Mesenchymal stem cell (in vitro differentiated cells and primary cell): ENCODE data around the gene ZNF30.

ENCODE experiments used
- DNase-seq: peaks from one replicate; pipeline ENCODE4 v3.0.0-alpha.2; 2013
- H2AFZ ChIP-seq: one replicate; pipeline ENCODE4 v1.6.1; 2013; ENCODE audit warnings: low read depth, mild to moderate bottlenecking, control low read depth, inconsistent platforms, low read length, moderate library complexity
- H2AK5ac ChIP-seq: 2 replicates; pipeline ENCODE4 v1.6.1; 2013; ENCODE audit warnings: low read length, moderate library complexity, mild to moderate bottlenecking, inconsistent platforms; ENCODE audit not compliant: severe bottlenecking
- H2BK120ac ChIP-seq: one replicate; pipeline ENCODE4 v1.6.1; 2013; ENCODE audit warnings: low read depth, mild to moderate bottlenecking, inconsistent platforms, low read length, moderate library complexity
- H2BK12ac ChIP-seq, 2 experiments: one replicate each; pipeline ENCODE4 v1.6.1; 2013; ENCODE audit warnings: inconsistent platforms in 2 of 2, low read length in 2 of 2, mild to moderate bottlenecking in 2 of 2, moderate library complexity in 2 of 2, control low read depth in 1 of 2
- H2BK15ac ChIP-seq: one replicate; pipeline ENCODE4 v1.6.1; 2013; ENCODE audit warnings: mild to moderate bottlenecking, low read depth, inconsistent platforms; ENCODE audit not compliant: poor library complexity, severe bottlenecking
- H2BK5ac ChIP-seq: 2 replicates; pipeline ENCODE4 v1.6.1; 2013; ENCODE audit warnings: low read depth, mild to moderate bottlenecking, low read length, control low read depth, inconsistent platforms; ENCODE audit not compliant: poor library complexity, severe bottlenecking
- H3K14ac ChIP-seq, 2 experiments: one replicate each; pipeline ENCODE4 v1.6.1; 2013; ENCODE audit warnings: inconsistent platforms in 2 of 2, low read length in 2 of 2, control low read depth in 1 of 2, mild to moderate bottlenecking in 1 of 2, moderate library complexity in 1 of 2
- H3K18ac ChIP-seq, 2 experiments: one replicate each; pipeline ENCODE4 v1.6.1; 2013; ENCODE audit warnings: inconsistent platforms in 2 of 2, low read length in 2 of 2, control low read depth in 1 of 2, low read depth in 1 of 2, mild to moderate bottlenecking in 1 of 2
- H3K23ac ChIP-seq, 2 experiments: one replicate each; pipeline ENCODE4 v1.6.1; 2013; ENCODE audit warnings: inconsistent platforms in 2 of 2, low read length in 2 of 2, mild to moderate bottlenecking in 2 of 2, moderate library complexity in 2 of 2, control low read depth in 1 of 2
- H3K27ac ChIP-seq: 2 replicates; pipeline ENCODE4 v1.5.1; 2013; ENCODE audit warnings: mild to moderate bottlenecking, moderate library complexity, low read length, control low read depth, inconsistent platforms; ENCODE audit not compliant: poor library complexity, severe bottlenecking
- H3K27me3 ChIP-seq, 2 experiments: 2 replicates each; pipeline versions ENCODE4 v1.6.1 to v1.7.0; 2013; ENCODE audit warnings: low read length in 2 of 2, mild to moderate bottlenecking in 2 of 2, moderate library complexity in 2 of 2, control low read depth in 1 of 2, inconsistent platforms in 1 of 2; ENCODE audit not compliant: control insufficient read depth in 1 of 2, insufficient read depth in 1 of 2
- H3K36me3 ChIP-seq, 2 experiments: 2 replicates each; pipeline versions ENCODE4 v1.6.1 to v1.7.0; 2013; ENCODE audit warnings: low read length in 2 of 2, control low read depth in 1 of 2, inconsistent platforms in 1 of 2, low read depth in 1 of 2, mild to moderate bottlenecking in 1 of 2; ENCODE audit not compliant: insufficient read depth in 2 of 2, control insufficient read depth in 1 of 2
- H3K4ac ChIP-seq, 2 experiments: one replicate each; pipeline ENCODE4 v1.6.1; 2013; ENCODE audit warnings: inconsistent platforms in 2 of 2, low read length in 2 of 2, mild to moderate bottlenecking in 2 of 2, moderate library complexity in 2 of 2, control low read depth in 1 of 2, low read depth in 1 of 2
- H3K4me1 ChIP-seq: 2 replicates; pipeline ENCODE4 v1.6.1; 2013; ENCODE audit warnings: low read depth, low read length, control low read depth; ENCODE audit not compliant: control insufficient read depth, insufficient read depth
- H3K4me2 ChIP-seq: 2 replicates; pipeline ENCODE4 v1.6.1; 2013; ENCODE audit warnings: low read length, mild to moderate bottlenecking, inconsistent platforms; ENCODE audit not compliant: poor library complexity, severe bottlenecking
- H3K4me3 ChIP-seq, 2 experiments: 2 replicates each; pipeline versions ENCODE4 v1.5.1 to v1.7.0; 2013; ENCODE audit warnings: low read length in 2 of 2, mild to moderate bottlenecking in 2 of 2, control low read depth in 1 of 2, low read depth in 1 of 2; ENCODE audit not compliant: insufficient read depth in 1 of 2
- H3K79me1 ChIP-seq: replicated peaks from 2 replicates; pipeline ENCODE4 v1.6.1; 2013; ENCODE audit warnings: mild to moderate bottlenecking, control low read depth, low read length, inconsistent platforms; ENCODE audit not compliant: poor library complexity, severe bottlenecking
- H3K9ac ChIP-seq: 2 replicates; pipeline ENCODE4 v1.7.0; 2013; ENCODE audit warnings: mild to moderate bottlenecking, low read length, moderate library complexity
- H3K9me3 ChIP-seq: 2 replicates; pipeline ENCODE4 v1.7.0; 2013; ENCODE audit warnings: mild to moderate bottlenecking, low read length; ENCODE audit not compliant: control insufficient read depth
- H4K8ac ChIP-seq: one replicate; pipeline ENCODE4 v1.6.1; 2013; ENCODE audit warnings: inconsistent platforms, mild to moderate bottlenecking, low read length, moderate library complexity
- H4K91ac ChIP-seq: one replicate; pipeline ENCODE4 v1.6.1; 2013; ENCODE audit warnings: mild to moderate bottlenecking, low read length, inconsistent platforms
- WGBS: methylation state at CpG from one replicate; pipeline ENCODE4 v1.1.7; 2013; ENCODE audit warnings: mixed read lengths; 5-methylcytosine and 5-hydroxymethylcytosine counted together

Gene ZNF30

DNA sequence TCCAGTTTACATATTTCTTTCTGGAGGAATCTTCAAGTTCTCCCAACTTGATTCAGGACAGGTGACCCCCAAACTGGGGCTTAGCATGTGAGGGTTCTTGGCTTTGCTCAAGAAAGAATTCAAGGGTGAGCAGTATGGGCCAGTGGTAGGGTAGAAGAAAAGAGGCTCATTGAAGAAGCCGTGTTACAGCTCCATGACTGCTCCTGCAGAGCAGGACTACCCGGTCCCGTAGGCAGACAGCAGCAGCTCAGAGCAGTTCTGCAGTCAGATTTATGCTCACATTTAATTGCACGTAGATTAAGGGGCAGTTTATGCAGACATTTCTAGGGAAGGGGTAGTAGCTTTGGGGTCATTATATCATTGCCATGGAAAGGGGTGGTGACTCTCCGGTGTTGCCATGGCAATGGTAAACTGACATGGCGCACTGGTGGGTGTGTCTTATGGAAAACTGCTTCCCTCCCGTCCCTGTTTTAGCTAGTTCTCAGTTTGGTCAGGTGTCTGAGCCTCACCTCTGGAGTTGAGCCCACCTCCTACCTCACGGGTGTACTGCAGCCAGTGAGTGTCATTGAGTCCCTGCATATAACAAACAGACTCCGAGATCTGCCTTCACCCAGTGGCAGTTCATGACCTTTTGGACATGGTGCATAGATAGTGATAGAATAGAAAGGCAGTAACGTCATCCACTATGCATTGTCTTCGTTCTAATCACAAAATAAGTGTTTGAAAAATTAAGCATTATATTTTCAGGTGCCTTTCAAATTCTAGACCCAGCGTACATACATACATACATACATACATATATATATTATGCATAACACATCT lies 53.3 kb downstream of the ZNF30 start:
- H3K4me1 ChIP-seq: no peaks in the 10 kb centered on the region
- no peak overlapping the region for H2BK120ac ChIP-seq
- no peak overlapping the region for H3K18ac ChIP-seq
- peaks cover 0 to 23% of the 10 kb centered on the region in 2 experiments for H3K27me3 ChIP-seq
- no peak overlapping the region for H2BK15ac ChIP-seq
- H3K9me3 ChIP-seq: no peaks in the 10 kb centered on the region
- no peaks in the 10 kb centered on the region for H3K36me3 ChIP-seq
- H3K4ac ChIP-seq: no peak overlapping the region
- H2AFZ ChIP-seq: no peak overlapping the region
- H3K4me3 ChIP-seq: no peak overlapping the region
- no peak overlapping the region for H3K27ac ChIP-seq
- WGBS: 77% methylated on average over 10 of the region's 12 CpGs
- H2BK12ac ChIP-seq: no peak overlapping the region
- no peak for DNase-seq
- no peak overlapping the region for H4K91ac ChIP-seq
- no peak overlapping the region for H3K9ac ChIP-seq
- no peak overlapping the region for H2AK5ac ChIP-seq
- H3K4me2 ChIP-seq: no peak overlapping the region
- no peaks in the 10 kb centered on the region for H3K79me1 ChIP-seq
- no peak overlapping the region for H4K8ac ChIP-seq
- no peak overlapping the region for H3K23ac ChIP-seq
- H3K14ac ChIP-seq: no peak overlapping the region
- H2BK5ac ChIP-seq: no peak overlapping the region

DNA sequence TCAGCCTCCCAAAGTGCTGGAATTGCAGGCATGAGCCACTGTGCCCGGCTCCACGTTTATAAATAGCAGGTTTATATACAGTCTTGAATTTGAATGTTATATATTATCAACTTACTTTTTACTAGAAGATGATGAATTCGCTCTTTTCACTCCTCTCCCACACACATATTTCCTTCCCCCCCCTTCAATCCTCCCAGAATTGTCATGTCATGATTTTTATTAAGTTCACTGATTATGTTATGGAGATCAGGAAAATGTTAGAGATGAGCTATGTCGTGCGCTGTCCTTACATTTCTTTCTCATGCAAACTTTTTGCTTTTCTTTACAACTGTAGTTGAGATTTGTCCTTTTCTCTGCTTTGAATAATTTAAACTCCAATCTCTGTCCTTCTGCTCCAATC lies 55.6 kb downstream of the ZNF30 start:
- 100% methylated on average over 2 of the region's 5 CpGs for WGBS
- no peak overlapping the region for H4K91ac ChIP-seq
- no peak overlapping the region for H2AFZ ChIP-seq
- no peak overlapping the region for H3K9ac ChIP-seq
- no peak overlapping the region for H3K23ac ChIP-seq
- H3K27me3 ChIP-seq: peaks cover 3 to 23% of the 10 kb centered on the region in 2 experiments
- H2BK15ac ChIP-seq: no peak overlapping the region
- H3K9me3 ChIP-seq: no peaks in the 10 kb centered on the region
- no peak overlapping the region for H2BK120ac ChIP-seq
- H3K79me1 ChIP-seq: no peaks in the 10 kb centered on the region
- H3K4me2 ChIP-seq: no peak overlapping the region
- no peak overlapping the region for H2BK5ac ChIP-seq
- no peak overlapping the region for H3K14ac ChIP-seq
- no peak overlapping the region for H3K4me3 ChIP-seq
- H3K36me3 ChIP-seq: no peaks in the 10 kb centered on the region
- peaks cover 2% of the 10 kb centered on the region for H3K4me1 ChIP-seq
- DNase-seq: no peak
- no peak overlapping the region for H2AK5ac ChIP-seq
- H4K8ac ChIP-seq: no peak overlapping the region
- no peak overlapping the region for H3K18ac ChIP-seq
- H2BK12ac ChIP-seq: no peak overlapping the region
- no peak overlapping the region for H3K27ac ChIP-seq
- no peak overlapping the region for H3K4ac ChIP-seq

DNA sequence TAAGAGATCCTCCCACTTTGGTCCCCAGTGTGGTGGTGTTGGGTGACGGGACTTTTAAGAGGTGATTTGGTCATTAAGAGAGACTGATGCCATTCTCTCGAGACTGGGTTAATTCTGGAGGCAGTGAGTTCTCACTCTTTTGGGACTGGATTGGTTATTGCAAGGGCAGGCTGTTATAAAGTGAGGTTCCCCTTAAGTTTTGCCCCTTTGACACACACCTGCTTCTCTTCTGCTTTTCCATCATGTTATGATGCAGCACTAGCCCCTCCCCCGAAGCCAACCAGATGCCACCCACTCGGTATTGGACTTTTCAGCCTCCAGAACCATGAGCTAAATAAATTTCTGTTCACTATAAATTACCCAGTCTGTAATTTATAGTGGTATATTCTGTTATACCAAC lies 57.1 kb downstream of the ZNF30 start:
- Histone ChIP-seq H3K4ac (no peak overlapping the region), H3K4me1 (peaks cover 4% of the 10 kb centered on the region), H2BK5ac (no peak overlapping the region), H2AFZ (no peak overlapping the region), H2AK5ac (no peak overlapping the region), H2BK120ac (no peak overlapping the region), H3K27ac (no peak overlapping the region), H2BK12ac (no peak overlapping the region), H2BK15ac (no peak overlapping the region), H4K8ac (no peak overlapping the region), H3K9ac (no peak overlapping the region), H3K9me3 (no peaks in the 10 kb centered on the region), H3K18ac (no peak overlapping the region), H3K4me2 (no peak overlapping the region), H3K27me3 (peaks cover 3 to 17% of the 10 kb centered on the region in 2 experiments), H4K91ac (no peak overlapping the region), H3K79me1 (no peaks in the 10 kb centered on the region), H3K36me3 (no peaks in the 10 kb centered on the region), H3K14ac (no peak overlapping the region), H3K4me3 (no peak overlapping the region), H3K23ac (no peak overlapping the region)
- 85% methylated on average over 2 of the region's 4 CpGs for WGBS
- DNase-seq: no peak

DNA sequence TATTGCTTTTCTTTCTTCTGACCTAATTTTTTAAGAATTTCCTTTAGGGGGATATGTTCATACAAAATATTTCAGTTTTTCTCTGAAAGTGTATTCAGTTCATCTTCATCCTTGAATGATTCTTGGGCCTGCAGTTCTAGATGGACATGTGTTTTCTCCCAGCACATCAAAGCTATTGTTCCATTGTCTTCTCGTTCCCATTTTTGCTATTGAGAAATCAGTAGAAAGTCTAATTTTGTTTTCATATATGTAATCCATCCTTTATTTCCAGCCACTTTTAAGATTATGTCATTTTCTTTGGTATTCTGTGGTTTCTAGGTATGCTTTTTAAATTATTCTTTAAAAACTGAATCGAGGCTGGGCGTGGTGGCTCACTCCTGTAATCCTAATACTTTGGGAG lies 57.6 kb downstream of the ZNF30 start:
- H3K4me2 ChIP-seq: no peak overlapping the region
- 75% methylated on average over 2 of the region's 3 CpGs for WGBS
- no peak overlapping the region for H3K27ac ChIP-seq
- H2BK5ac ChIP-seq: no peak overlapping the region
- H3K4me3 ChIP-seq: no peak overlapping the region
- no peak overlapping the region for H2BK12ac ChIP-seq
- no peak overlapping the region for H2AFZ ChIP-seq
- H3K14ac ChIP-seq: no peak overlapping the region
- no peak overlapping the region for H2AK5ac ChIP-seq
- H2BK120ac ChIP-seq: no peak overlapping the region
- no peaks in the 10 kb centered on the region for H3K36me3 ChIP-seq
- H3K18ac ChIP-seq: no peak overlapping the region
- peaks cover 3 to 16% of the 10 kb centered on the region in 2 experiments for H3K27me3 ChIP-seq
- H2BK15ac ChIP-seq: no peak overlapping the region
- DNase-seq: no peak
- no peaks in the 10 kb centered on the region for H3K79me1 ChIP-seq
- no peak overlapping the region for H3K23ac ChIP-seq
- no peaks in the 10 kb centered on the region for H3K9me3 ChIP-seq
- H4K8ac ChIP-seq: no peak overlapping the region
- no peak overlapping the region for H3K4ac ChIP-seq
- peaks cover 4% of the 10 kb centered on the region for H3K4me1 ChIP-seq
- H3K9ac ChIP-seq: no peak overlapping the region
- H4K91ac ChIP-seq: no peak overlapping the region
